Subcutaneous adipose tissue (tissue), 4 donors: ENCODE measurements around the gene C19orf81. TPM values are rescaled to one million over a fixed set of nuclear protein-coding genes. Genes with fewer than 3 reads are reported as not detected.

Experiments
- total RNA-seq, 4 donors: library from RNA; depleted of rRNA; stranded (reverse); fragments of >200 nt; gene quantifications; one replicate each; pipeline ENCODE4 v1.1.0, GENCODE V29; 2016
- TF ChIP-seq, protein P1 (sequence below): fragments of 450-650 bp; IDR thresholded peaks from one replicate; pipeline ENCODE4 v1.5.1; 2016; ENCODE audit warnings: low read depth, mild to moderate bottlenecking, control low read depth, antibody characterized with exemption, moderate library complexity

Gene C19orf81
- total RNA-seq, 4 donors from 2014 or later: 1.9 TPM; not detected in 3

DNA sequence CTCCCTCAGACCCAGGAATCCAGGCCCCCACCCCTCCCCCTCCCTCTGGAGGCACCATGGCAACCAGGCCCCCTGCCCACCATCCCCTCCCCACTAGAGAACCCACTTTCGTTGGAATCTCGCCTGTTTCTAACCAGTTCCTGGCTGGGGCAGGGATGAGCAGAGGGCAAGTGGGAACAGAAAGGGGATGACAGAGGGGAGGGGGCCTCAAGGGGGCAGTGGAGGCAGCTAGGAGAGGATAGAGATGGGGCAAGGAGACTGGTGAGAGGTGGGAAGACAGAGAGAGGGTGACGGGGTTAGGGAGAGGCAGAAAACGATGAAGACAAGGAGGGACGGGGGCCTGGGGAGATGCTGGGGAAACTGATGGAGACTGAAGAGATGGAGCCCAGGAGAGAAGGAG, 586 bp upstream of the C19orf81 start:
- TF ChIP-seq, protein P1, sequence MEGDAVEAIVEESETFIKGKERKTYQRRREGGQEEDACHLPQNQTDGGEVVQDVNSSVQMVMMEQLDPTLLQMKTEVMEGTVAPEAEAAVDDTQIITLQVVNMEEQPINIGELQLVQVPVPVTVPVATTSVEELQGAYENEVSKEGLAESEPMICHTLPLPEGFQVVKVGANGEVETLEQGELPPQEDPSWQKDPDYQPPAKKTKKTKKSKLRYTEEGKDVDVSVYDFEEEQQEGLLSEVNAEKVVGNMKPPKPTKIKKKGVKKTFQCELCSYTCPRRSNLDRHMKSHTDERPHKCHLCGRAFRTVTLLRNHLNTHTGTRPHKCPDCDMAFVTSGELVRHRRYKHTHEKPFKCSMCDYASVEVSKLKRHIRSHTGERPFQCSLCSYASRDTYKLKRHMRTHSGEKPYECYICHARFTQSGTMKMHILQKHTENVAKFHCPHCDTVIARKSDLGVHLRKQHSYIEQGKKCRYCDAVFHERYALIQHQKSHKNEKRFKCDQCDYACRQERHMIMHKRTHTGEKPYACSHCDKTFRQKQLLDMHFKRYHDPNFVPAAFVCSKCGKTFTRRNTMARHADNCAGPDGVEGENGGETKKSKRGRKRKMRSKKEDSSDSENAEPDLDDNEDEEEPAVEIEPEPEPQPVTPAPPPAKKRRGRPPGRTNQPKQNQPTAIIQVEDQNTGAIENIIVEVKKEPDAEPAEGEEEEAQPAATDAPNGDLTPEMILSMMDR: no peak

DNA sequence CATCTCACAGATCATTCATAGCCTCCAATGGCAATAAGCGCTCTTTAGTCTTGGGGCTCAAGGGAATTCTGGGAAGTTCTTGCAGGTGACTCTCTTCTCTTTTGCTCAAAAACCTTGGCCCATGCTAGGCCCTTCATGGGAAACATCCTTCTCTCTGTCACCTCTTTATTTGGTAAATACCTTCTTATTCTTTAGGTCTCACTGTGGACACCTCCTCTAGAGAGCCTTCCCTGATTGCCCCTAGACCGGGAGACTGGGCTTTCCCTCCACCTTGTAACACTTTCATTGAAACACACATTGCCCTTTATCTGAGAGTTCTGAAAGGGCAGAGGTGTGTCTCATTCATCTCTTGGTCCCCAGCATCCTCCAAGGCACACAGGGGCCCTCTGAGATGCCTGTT, 1.9 kb downstream of the C19orf81 start:
- TF ChIP-seq, protein P1: no peak

GRCh38 chr19:50652722-50653121, 3.5 kb downstream of the C19orf81 start:
- TF ChIP-seq, protein P1: no peak

GRCh38 chr19:50654882-50655281, 5.6 kb downstream of the C19orf81 start:
- TF ChIP-seq, protein P1: no peak

DNA sequence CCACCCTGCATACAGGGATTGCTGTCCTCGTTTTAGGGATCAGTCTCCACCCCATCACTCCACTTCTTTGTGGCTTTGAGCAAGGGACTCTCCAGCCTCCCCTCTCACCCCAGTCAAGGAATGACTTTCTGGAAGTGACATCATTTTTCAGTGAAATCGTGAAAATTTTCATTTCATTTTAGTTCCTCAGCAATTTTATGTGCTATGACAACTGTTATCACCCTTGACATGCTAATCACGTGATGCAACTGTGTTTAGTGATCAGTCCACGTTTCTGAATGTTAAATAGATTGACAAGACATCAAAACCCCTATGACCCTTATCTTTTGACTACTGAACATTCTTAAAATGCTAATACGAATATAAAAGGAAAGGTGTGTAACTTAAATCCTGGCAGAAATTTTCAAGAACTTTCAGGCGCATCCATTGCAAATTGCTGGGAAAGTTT, 8.0 kb downstream of the C19orf81 start:
- TF ChIP-seq, protein P1: no peak

GRCh38 chr19:50657712-50658440, 8.6 kb downstream of the C19orf81 start:
- TF ChIP-seq, protein P1: no peak

GRCh38 chr19:50658441-50659317, 9.4 kb downstream of the C19orf81 start:
- TF ChIP-seq, protein P1: no peak
